Activated B cell treated with CpG ODN at 0.5 μM for 24 hours (primary cell): ENCODE data around the gene RAP2A. TPM values are rescaled to one million over a fixed set of nuclear protein-coding genes. Genes with fewer than 3 reads are reported as not detected.
A peak's percentile ranks its signal among the peaks of the same experiment; 100 is the strongest.

Experiments
- ATAC-seq: fragments of 200-7000 bp; cut with Tn5 transposase; one replicate; pipeline ENCODE4 v1.10.0; 2021; ENCODE audit warnings: low read depth, mild to moderate bottlenecking, moderate library complexity
- CTCF ChIA-PET: fragments of 350-600 bp; sonication (Branson Sonifier 250); formaldehyde crosslinking; loops from one replicate; lab custom pipeline; 2021; ENCODE audit warnings: antibody characterized with exemption; lab: Charles Lee
- POLR2A ChIA-PET: fragments of 350-600 bp; sonication (Branson Sonifier 250); formaldehyde crosslinking; loops from one replicate; lab custom pipeline; 2021; ENCODE audit warnings: antibody characterized with exemption; lab: Charles Lee
- DNase-seq: peaks from one replicate; pipeline ENCODE4 v3.0.0; 2022
- H3K27ac Mint-ChIP-seq: one replicate; pipeline ENCODE4 v1.8.0; 2020; ENCODE audit warnings: mixed read lengths
- H3K27me3 Mint-ChIP-seq: one replicate; pipeline ENCODE4 v1.8.0; 2021; ENCODE audit warnings: mixed read lengths
- H3K36me3 Mint-ChIP-seq: one replicate; pipeline ENCODE4 v1.8.0; 2021; ENCODE audit warnings: low read depth, mixed read lengths
- H3K4me1 Mint-ChIP-seq: one replicate; pipeline ENCODE4 v1.8.0; 2021; ENCODE audit warnings: mixed read lengths
- H3K4me3 Mint-ChIP-seq: one replicate; pipeline ENCODE4 v1.8.0; 2020; ENCODE audit warnings: mild to moderate bottlenecking, mixed read lengths
- H3K9me3 Mint-ChIP-seq: one replicate; pipeline ENCODE4 v1.8.0; 2020; ENCODE audit warnings: mixed read lengths
- CTCF ChIP-seq: fragments of 200-600 bp; IDR thresholded peaks from one replicate; pipeline ENCODE4 v1.8.0; 2022; ENCODE audit warnings: antibody characterized with exemption, mild to moderate bottlenecking
- intact Hi-C: fragments of 100-400 bp; cut with micrococcal nuclease; formaldehyde crosslinking; loops from one replicate; pipeline ENCODE4 v1.15.1; 2024
- total RNA-seq: library from RNA; stranded (reverse); gene quantifications from 2 replicates; pipeline ENCODE4 v1.2.3, GENCODE V29; 2022

Gene RAP2A
- total RNA-seq, 1 donor from 2014 or later = 29.8 TPM

GRCh38 chr13:97459215-97459777 lies 25.3 kb downstream of the RAP2A start:
- no peak for TF ChIP-seq CTCF
- CTCF ChIA-PET = no interaction called here
- Mint-ChIP-seq H3K4me1 (peaks cover 39% of the 10 kb centered on the region), H3K4me3 (peak overlapping the region; percentile 57), H3K36me3 (peaks cover 18% of the 10 kb centered on the region), H3K9me3 (peaks cover 10% of the 10 kb centered on the region), H3K27ac (peak overlapping the region; percentile 89), H3K27me3 (no peaks in the 10 kb centered on the region)
- DNase-seq (no peak), ATAC-seq (no peak)
- POLR2A ChIA-PET = interaction anchor here (1.1 to 6.6 kb wide), 4 partner anchors 9 to 24 kb away, joined by 3 to 84 read pairs (median 4); partner anchors contain the start of gene RAP2A
- intact Hi-C loops = no loop called here

GRCh38 chr13:97460004-97460775 lies 26.2 kb downstream of the RAP2A start:
- ChIA-PET CTCF (no interaction called here), POLR2A (interaction anchor here (1.7 to 6.6 kb wide), 2 partner anchors 10 to 25 kb away, joined by 6 to 84 read pairs; partner anchors contain the start of gene RAP2A)
- Mint-ChIP-seq H3K4me1 (peaks cover 39% of the 10 kb centered on the region), H3K27ac (peak overlapping the region; percentile 89), H3K36me3 (peaks cover 22% of the 10 kb centered on the region), H3K27me3 (no peaks in the 10 kb centered on the region), H3K9me3 (peaks cover 6% of the 10 kb centered on the region), H3K4me3 (peak overlapping the region; percentile 57)
- intact Hi-C loops = loop anchor here (1.0 to 10.0 kb wide), 3 partner anchors 27 to 1625 kb away; no protein-coding TSS in a partner anchor
- DNase-seq (no peak), ATAC-seq (peak; percentile 95)
- TF ChIP-seq CTCF = no peak

- no peak for DNase-seq
- Mint-ChIP-seq H3K4me3 (peak overlapping the region; percentile 57), H3K9me3 (no peaks in the 10 kb centered on the region), H3K4me1 (peaks cover 33% of the 10 kb centered on the region), H3K27me3 (no peaks in the 10 kb centered on the region), H3K36me3 (peaks cover 18% of the 10 kb centered on the region), H3K27ac (peak overlapping the region; percentile 89)
- POLR2A ChIA-PET = interaction anchor here (6.6 kb wide), 1 partner anchor 26 kb away, joined by 84 read pairs; the partner anchor contains the start of gene RAP2A
- intact Hi-C loops = loop anchor here (1.0 to 10.0 kb wide), 3 partner anchors 28 to 1624 kb away; no protein-coding TSS in a partner anchor
- TF ChIP-seq CTCF = no peak
- no peak for ATAC-seq
- CTCF ChIA-PET = no interaction called here
These were observed 26.9 kb downstream of the RAP2A start for GRCh38 chr13:97460853-97461252.

GRCh38 chr13:97464561-97464960 lies 30.6 kb downstream of the RAP2A start:
- no peak overlapping the region for H3K27ac Mint-ChIP-seq
- ChIA-PET CTCF (interaction anchor here (1.3 kb wide), 1 partner anchor 105 kb away, joined by 3 read pairs; no protein-coding TSS in a partner anchor), POLR2A (interaction anchor here (1.2 kb wide), 1 partner anchor 32 kb away, joined by 3 read pairs; no protein-coding TSS in a partner anchor)
- DNase-seq (no peak), ATAC-seq (no peak)
- H3K27me3 Mint-ChIP-seq = no peaks in the 10 kb centered on the region
- intact Hi-C loops = loop anchor here (10.0 kb wide), 1 partner anchor 1620 kb away; no protein-coding TSS in a partner anchor
- peaks cover 18% of the 10 kb centered on the region for H3K4me1 Mint-ChIP-seq
- H3K36me3 Mint-ChIP-seq = peaks cover 17% of the 10 kb centered on the region
- H3K9me3 Mint-ChIP-seq = no peaks in the 10 kb centered on the region
- H3K4me3 Mint-ChIP-seq = no peak overlapping the region
- no peak for TF ChIP-seq CTCF

- H3K27ac Mint-ChIP-seq = no peak overlapping the region
- no peak for ATAC-seq
- TF ChIP-seq CTCF = no peak
These were observed 32.8 kb downstream of the RAP2A start for GRCh38 chr13:97466722-97467121.

More at GRCh38 chr13:97466722-97467121, 32.8 kb downstream of the RAP2A start:
- intact Hi-C loops = loop anchor here (10.0 kb wide), 1 partner anchor 1618 kb away; no protein-coding TSS in a partner anchor
- no peaks in the 10 kb centered on the region for H3K9me3 Mint-ChIP-seq
- peaks cover 17% of the 10 kb centered on the region for H3K36me3 Mint-ChIP-seq
- no peak for DNase-seq
- H3K27me3 Mint-ChIP-seq = no peaks in the 10 kb centered on the region
- POLR2A ChIA-PET = no interaction called here
- H3K4me1 Mint-ChIP-seq = no peaks in the 10 kb centered on the region
- CTCF ChIA-PET = interaction anchor here (0.6 kb wide), 1 partner anchor 319 kb away, joined by 3 read pairs; no protein-coding TSS in a partner anchor
- H3K4me3 Mint-ChIP-seq = no peak overlapping the region
